Activated T-cell treated with anti-CD3 and anti-CD28 coated beads, Interleukin-2, amount 50 U/mL, for 72 hours (primary cell): Measurements from ENCODE around the gene CRY1. TPM values are rescaled to one million over a fixed set of nuclear protein-coding genes. Genes with fewer than 3 reads are reported as not detected.
"Not testable (repeated sequence)": the region's sequence is repeated elsewhere in the genome, so short reads cannot be mapped to it uniquely, and the experiment has no call there.

Experiments used
- ATAC-seq, 2 donors: fragments of 150-1000 bp; cut with Tn5 transposase; replicated peaks in 1 of 2; 2 replicates each; pipeline ENCODE4 v1.10.0; 2021; ENCODE audit warnings: moderate library complexity in 2 of 2, mild to moderate bottlenecking in 1 of 2
- DNase-seq, 2 donors: peaks; one replicate each; pipeline ENCODE4 v3.0.0; 2021 to 2022; ENCODE audit warnings: mixed read lengths in 1 of 2
- H3K27ac Mint-ChIP-seq: one replicate; pipeline ENCODE4 v1.8.0; 2022; ENCODE audit warnings: mild to moderate bottlenecking, moderate library complexity, mixed read lengths
- H3K27me3 Mint-ChIP-seq: one replicate; pipeline ENCODE4 v1.8.0; 2022; ENCODE audit warnings: low read depth, mixed read lengths
- H3K36me3 Mint-ChIP-seq, 2 donors: one replicate each; pipeline ENCODE4 v1.8.0; 2022; ENCODE audit warnings: mixed read lengths in 2 of 2, mild to moderate bottlenecking in 1 of 2; ENCODE audit not compliant: insufficient read depth in 2 of 2
- H3K4me1 Mint-ChIP-seq: one replicate; pipeline ENCODE4 v1.8.0; 2022; ENCODE audit warnings: low read depth, mixed read lengths
- H3K4me3 Mint-ChIP-seq, 2 donors: one replicate each; pipeline ENCODE4 v1.8.0; 2022; ENCODE audit warnings: mild to moderate bottlenecking in 2 of 2, mixed read lengths in 2 of 2, moderate library complexity in 2 of 2
- H3K9me3 Mint-ChIP-seq, 2 donors: one replicate each; pipeline ENCODE4 v1.8.0; 2022; ENCODE audit warnings: mixed read lengths in 2 of 2
- total RNA-seq, 2 donors: library from RNA; stranded (reverse); gene quantifications; one replicate each; pipeline ENCODE4 v1.2.3, GENCODE V29; 2022

CRY1 gene
- total RNA-seq, 2 donors from 2014 or later: 24.1 to 25.8 TPM

DNA sequence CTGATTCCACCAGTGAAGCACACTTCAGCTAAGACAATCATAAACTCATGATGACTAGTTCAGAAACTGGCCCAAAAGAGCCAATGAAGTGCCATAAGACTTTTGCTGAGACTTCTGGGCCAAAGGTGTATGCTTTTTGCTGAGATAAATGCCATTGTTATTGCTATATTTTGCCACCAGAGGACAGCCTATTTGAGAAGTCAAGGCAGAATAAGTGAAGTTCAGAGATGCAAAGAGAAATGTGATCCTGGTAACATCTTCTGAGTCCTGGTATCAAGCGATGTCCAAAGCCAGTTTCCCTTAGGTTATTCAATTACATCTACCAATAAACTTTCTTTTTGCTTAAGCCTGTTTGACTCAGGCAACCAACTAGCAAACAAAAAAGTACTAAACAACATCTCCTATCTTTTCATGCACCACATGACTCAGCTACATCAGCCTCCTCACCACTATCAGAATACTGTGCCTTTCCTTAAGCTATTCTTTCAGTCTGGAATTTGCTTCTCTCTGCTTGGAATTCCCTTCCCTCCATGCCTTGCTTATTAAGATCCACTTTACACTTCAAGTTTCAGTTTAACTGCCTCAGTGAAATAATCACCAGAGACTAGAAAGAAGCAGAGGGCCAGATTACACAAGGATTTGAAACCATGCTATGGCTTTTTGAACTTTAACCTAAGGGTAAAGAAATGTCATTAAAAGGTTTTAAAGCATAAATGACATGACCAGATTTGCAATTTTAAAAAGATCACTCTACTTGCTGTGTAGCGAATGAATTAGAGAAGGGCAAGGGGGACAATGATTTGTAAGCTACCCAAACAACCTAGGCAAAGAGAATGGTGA, 14.0 kb downstream of the CRY1 start:
- H3K4me3 Mint-ChIP-seq: no peak overlapping the region
- peak in 1 of 2 donors; percentile 15 for DNase-seq
- H3K36me3 Mint-ChIP-seq: peaks cover 6 to 12% of the 10 kb centered on the region in 2 donors
- ATAC-seq: peak; percentile 75 to 91
- no peaks in the 10 kb centered on the region for H3K27me3 Mint-ChIP-seq
- H3K9me3 Mint-ChIP-seq: peaks cover 5 to 8% of the 10 kb centered on the region in 2 donors
- no peak overlapping the region for H3K27ac Mint-ChIP-seq
- H3K4me1 Mint-ChIP-seq: peaks cover 7% of the 10 kb centered on the region

GRCh38 chr12:107073266-107073665, 20.1 kb downstream of the CRY1 start:
- H3K4me1 Mint-ChIP-seq, ATAC-seq, H3K9me3 Mint-ChIP-seq, DNase-seq, H3K4me3 Mint-ChIP-seq, H3K36me3 Mint-ChIP-seq, H3K27ac Mint-ChIP-seq, H3K27me3 Mint-ChIP-seq: not testable (repeated sequence)

DNA sequence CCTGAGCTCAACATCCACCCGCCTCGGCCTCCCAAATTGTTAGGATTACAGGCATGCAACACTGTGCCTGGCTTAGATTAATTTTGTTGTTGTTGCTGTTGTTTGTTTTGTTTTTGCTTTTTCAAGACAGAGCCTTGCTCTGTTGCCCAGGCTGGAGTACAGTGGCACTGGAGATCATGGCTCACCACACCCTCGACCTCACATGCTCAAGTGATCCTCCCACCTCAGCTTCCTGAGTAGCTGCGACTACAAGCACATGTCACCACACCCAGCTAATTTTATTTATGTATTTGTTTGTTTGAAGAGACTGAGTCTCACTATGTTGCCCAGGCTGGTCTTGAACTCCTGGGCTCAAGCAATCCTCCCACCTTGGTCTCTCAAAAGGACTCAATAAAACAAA, 26.7 kb downstream of the CRY1 start:
- ATAC-seq: no peak
- Mint-ChIP-seq H3K9me3 (peaks cover 0 to 4% of the 10 kb centered on the region in 2 donors), H3K4me3 (no peak overlapping the region), H3K27me3 (no peaks in the 10 kb centered on the region), H3K36me3 (peaks cover 1 to 13% of the 10 kb centered on the region in 2 donors), H3K4me1 (no peaks in the 10 kb centered on the region), H3K27ac (no peak overlapping the region)
- no peak for DNase-seq

DNA sequence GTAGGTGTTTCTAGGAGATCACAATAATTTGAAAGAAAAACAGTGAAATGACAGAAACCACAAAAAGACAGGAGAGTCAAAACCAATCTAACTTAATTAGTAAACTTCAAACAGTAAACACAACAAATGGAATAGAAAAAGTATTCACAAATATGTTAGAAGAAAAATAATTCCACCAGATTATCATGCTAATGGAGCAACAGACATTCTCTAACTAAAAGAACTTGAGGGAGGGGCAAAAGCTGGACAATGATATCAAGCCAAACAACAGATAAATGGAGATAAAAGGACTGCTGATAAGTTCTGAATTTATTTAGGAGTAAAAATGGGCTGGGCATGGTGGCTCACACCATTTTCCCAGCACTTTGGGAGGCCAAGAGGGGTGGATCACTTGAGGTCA, 28.7 kb downstream of the CRY1 start:
- H3K9me3 Mint-ChIP-seq: peaks cover 0 to 4% of the 10 kb centered on the region in 2 donors
- H3K4me3 Mint-ChIP-seq: no peak overlapping the region
- no peak for DNase-seq
- ATAC-seq: no peak
- no peaks in the 10 kb centered on the region for H3K4me1 Mint-ChIP-seq
- no peak overlapping the region for H3K27ac Mint-ChIP-seq
- H3K27me3 Mint-ChIP-seq: no peaks in the 10 kb centered on the region
- peaks cover 1 to 13% of the 10 kb centered on the region in 2 donors for H3K36me3 Mint-ChIP-seq

GRCh38 chr12:107064243-107064642, 29.1 kb downstream of the CRY1 start:
- H3K27ac Mint-ChIP-seq: peak overlapping the region; percentile 57
- ATAC-seq (no peak), DNase-seq (no peak)
- no peaks in the 10 kb centered on the region for H3K27me3 Mint-ChIP-seq
- no peak overlapping the region for H3K4me3 Mint-ChIP-seq
- H3K9me3 Mint-ChIP-seq: peaks cover 0 to 4% of the 10 kb centered on the region in 2 donors
- H3K36me3 Mint-ChIP-seq: peaks cover 1 to 13% of the 10 kb centered on the region in 2 donors
- H3K4me1 Mint-ChIP-seq: no peaks in the 10 kb centered on the region

DNA sequence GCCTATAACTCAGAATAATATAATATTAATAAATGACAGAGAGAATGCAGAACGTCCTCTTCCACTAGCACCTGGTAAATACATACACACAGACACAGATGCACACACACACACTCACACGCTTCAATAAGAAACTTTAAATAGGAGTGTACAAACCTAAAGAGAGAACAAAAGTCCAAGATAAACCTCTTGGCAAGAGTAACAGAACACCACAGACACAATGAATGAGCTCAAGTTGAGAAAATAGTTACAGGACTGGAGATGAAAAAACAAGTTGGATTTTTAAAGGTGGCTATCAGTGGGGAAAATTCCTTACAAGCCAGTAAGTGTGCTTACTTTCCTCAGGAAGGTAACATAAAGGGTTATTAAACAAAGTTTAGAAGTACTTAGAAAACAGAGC, 35.2 kb downstream of the CRY1 start:
- Mint-ChIP-seq H3K4me3 (no peak overlapping the region), H3K9me3 (peaks cover 4 to 5% of the 10 kb centered on the region in 2 donors), H3K4me1 (no peaks in the 10 kb centered on the region), H3K27ac (no peak overlapping the region), H3K27me3 (no peaks in the 10 kb centered on the region), H3K36me3 (peaks cover 3 to 6% of the 10 kb centered on the region in 2 donors)
- no peak for DNase-seq
- no peak for ATAC-seq

DNA sequence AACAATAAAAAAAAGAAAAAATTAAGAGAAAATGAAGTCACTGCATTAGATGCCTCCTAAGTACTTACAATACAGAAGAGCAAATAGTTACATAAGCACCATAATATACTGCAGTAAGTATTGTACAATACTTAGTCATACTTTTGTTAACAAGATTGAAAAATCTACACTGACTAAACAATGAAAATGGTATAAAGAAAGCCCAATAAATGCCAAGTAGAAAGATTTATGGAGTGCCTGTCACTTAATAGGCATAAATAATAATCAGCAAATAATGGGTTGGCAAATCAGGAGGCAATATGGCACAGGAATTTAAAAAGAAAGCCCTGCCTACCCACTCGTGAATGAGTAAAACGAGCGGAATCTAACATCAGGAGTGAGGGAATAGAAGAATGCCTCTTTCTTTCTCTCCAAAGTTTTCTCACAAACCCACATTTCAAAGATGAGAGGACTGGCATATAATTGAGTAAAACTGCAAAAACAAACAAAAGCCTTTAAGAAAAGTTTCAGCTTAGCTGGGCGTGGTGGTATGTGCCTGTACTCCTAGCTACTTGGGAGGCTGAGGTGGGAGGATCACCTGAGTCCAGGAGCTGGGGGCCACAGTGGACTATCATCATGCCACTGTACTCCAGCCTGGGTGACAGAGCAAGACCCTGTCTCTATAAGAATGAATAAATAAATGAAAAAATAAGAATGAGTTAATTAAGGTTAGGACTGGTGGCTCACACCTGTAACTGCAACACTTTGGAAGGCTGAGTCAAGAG, 36.1 kb downstream of the CRY1 start:
- H3K4me1 Mint-ChIP-seq: no peaks in the 10 kb centered on the region
- DNase-seq (no peak), ATAC-seq (no peak)
- H3K27me3 Mint-ChIP-seq: no peaks in the 10 kb centered on the region
- H3K9me3 Mint-ChIP-seq: peaks cover 8 to 9% of the 10 kb centered on the region in 2 donors
- H3K27ac Mint-ChIP-seq: no peak overlapping the region
- H3K36me3 Mint-ChIP-seq: peaks cover 7 to 15% of the 10 kb centered on the region in 2 donors
- no peak overlapping the region for H3K4me3 Mint-ChIP-seq

DNA sequence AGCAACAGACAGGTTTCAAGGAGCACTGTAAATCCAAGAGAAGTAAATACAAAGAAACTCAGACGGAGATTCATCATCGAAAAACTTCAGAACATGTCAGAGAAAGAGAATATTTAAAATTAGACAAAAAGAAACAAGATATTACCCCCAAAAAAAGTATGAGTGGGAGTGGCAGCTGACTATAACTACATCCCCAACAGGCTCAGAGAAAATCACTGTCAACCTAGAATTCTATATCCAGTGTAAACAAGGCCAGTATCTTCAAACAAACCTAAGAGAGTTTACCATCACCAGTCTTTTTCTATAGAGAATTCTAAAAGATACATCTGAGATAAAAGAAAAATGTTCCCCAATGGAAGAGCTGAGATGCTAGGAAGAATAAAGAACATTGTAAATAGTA, 39.6 kb downstream of the CRY1 start:
- Mint-ChIP-seq H3K9me3 (peaks cover 9 to 11% of the 10 kb centered on the region in 2 donors), H3K4me1 (no peaks in the 10 kb centered on the region), H3K27ac (no peak overlapping the region), H3K4me3 (no peak overlapping the region), H3K36me3 (peaks cover 12 to 21% of the 10 kb centered on the region in 2 donors), H3K27me3 (no peaks in the 10 kb centered on the region)
- ATAC-seq (no peak), DNase-seq (no peak)

GRCh38 chr12:107045186-107045585, 48.2 kb downstream of the CRY1 start:
- no peaks in the 10 kb centered on the region for H3K27me3 Mint-ChIP-seq
- H3K9me3 Mint-ChIP-seq: peaks cover 8 to 11% of the 10 kb centered on the region in 2 donors
- ATAC-seq (no peak), DNase-seq (no peak)
- peaks cover 17 to 23% of the 10 kb centered on the region in 2 donors for H3K36me3 Mint-ChIP-seq
- no peak overlapping the region for H3K4me3 Mint-ChIP-seq
- no peaks in the 10 kb centered on the region for H3K4me1 Mint-ChIP-seq
- H3K27ac Mint-ChIP-seq: no peak overlapping the region

GRCh38 chr12:107042801-107043200, 50.5 kb downstream of the CRY1 start:
- Mint-ChIP-seq H3K4me1 (peaks cover 6% of the 10 kb centered on the region), H3K9me3 (peaks cover 6 to 11% of the 10 kb centered on the region in 2 donors), H3K27ac (no peak overlapping the region), H3K27me3 (no peaks in the 10 kb centered on the region), H3K4me3 (no peak overlapping the region), H3K36me3 (peaks cover 13 to 16% of the 10 kb centered on the region in 2 donors)
- ATAC-seq (no peak), DNase-seq (no peak)

GRCh38 chr12:107035733-107036132, 57.6 kb downstream of the CRY1 start:
- peaks cover 0 to 1% of the 10 kb centered on the region in 2 donors for H3K9me3 Mint-ChIP-seq
- no peak overlapping the region for H3K27ac Mint-ChIP-seq
- peaks cover 2 to 11% of the 10 kb centered on the region in 2 donors for H3K36me3 Mint-ChIP-seq
- no peak overlapping the region for H3K4me3 Mint-ChIP-seq
- no peak for DNase-seq
- no peaks in the 10 kb centered on the region for H3K27me3 Mint-ChIP-seq
- peaks cover 7% of the 10 kb centered on the region for H3K4me1 Mint-ChIP-seq
- no peak for ATAC-seq

GRCh38 chr12:107033758-107034739, 59.3 kb downstream of the CRY1 start:
- no peaks in the 10 kb centered on the region for H3K27me3 Mint-ChIP-seq
- H3K36me3 Mint-ChIP-seq: peaks cover 2 to 10% of the 10 kb centered on the region in 2 donors
- DNase-seq: no peak
- peaks cover 7% of the 10 kb centered on the region for H3K4me1 Mint-ChIP-seq
- H3K4me3 Mint-ChIP-seq: no peak overlapping the region
- peaks cover 0 to 1% of the 10 kb centered on the region in 2 donors for H3K9me3 Mint-ChIP-seq
- no peak overlapping the region for H3K27ac Mint-ChIP-seq
- no peak for ATAC-seq
